NB4 (cell line): ENCODE results near the gene ASAP2.

Source experiments
- MAX ChIP-seq: IDR thresholded peaks from 2 replicates; pipeline ENCODE4 v1.6.1; 2011; ENCODE audit warnings: low read depth, low read length
- POLR2A ChIP-seq: IDR thresholded peaks from 2 replicates; pipeline ENCODE4 v1.6.1; 2011; ENCODE audit warnings: mild to moderate bottlenecking; ENCODE audit not compliant: insufficient read length; ENCODE audit errors: extremely low read depth

- TF ChIP-seq POLR2A = no peak
- no peak for TF ChIP-seq MAX
Measured at GRCh38 chr2:9325428-9325827, 118.8 kb downstream of the ASAP2 start.
